ENCODE measurements around the gene SPRY1.

Gene SPRY1

DNA sequence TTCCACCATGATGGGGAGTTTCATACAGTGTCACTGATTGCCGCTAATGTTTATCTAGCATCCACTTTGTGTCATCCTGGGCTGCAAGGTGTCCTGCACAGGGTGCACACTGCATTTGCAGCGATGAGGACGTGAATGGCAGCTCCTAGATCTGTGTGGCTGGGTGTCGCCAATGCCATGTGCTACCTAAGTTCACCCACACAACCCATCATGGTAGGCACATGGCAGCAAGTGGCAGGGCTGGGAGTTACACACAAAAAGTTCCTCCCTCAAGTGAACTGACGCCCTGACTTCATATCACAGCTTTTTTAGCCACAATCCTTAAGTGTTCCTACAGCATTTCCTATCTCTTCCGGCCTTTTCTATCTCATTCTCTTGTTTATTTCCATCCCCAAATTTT, 45.9 kb upstream of the SPRY1 start:
- TF ChIP-seq, protein P1, sequence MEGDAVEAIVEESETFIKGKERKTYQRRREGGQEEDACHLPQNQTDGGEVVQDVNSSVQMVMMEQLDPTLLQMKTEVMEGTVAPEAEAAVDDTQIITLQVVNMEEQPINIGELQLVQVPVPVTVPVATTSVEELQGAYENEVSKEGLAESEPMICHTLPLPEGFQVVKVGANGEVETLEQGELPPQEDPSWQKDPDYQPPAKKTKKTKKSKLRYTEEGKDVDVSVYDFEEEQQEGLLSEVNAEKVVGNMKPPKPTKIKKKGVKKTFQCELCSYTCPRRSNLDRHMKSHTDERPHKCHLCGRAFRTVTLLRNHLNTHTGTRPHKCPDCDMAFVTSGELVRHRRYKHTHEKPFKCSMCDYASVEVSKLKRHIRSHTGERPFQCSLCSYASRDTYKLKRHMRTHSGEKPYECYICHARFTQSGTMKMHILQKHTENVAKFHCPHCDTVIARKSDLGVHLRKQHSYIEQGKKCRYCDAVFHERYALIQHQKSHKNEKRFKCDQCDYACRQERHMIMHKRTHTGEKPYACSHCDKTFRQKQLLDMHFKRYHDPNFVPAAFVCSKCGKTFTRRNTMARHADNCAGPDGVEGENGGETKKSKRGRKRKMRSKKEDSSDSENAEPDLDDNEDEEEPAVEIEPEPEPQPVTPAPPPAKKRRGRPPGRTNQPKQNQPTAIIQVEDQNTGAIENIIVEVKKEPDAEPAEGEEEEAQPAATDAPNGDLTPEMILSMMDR (IDR thresholded peaks at IDR 0.05; ENCODE audit: low read depth, low read length): no peak
- no peak for DNase-seq
- no peaks in the 10 kb centered on the region for H3K9me3 ChIP-seq (ENCODE audit: severe bottlenecking)
- no peak overlapping the region for H3K4me3 ChIP-seq (ENCODE audit: low read depth, low read length)
- H3K36me3 ChIP-seq: no peaks in the 10 kb centered on the region
- no peak overlapping the region for H3K27ac ChIP-seq
- no peaks in the 10 kb centered on the region for H3K27me3 ChIP-seq (ENCODE audit: insufficient read depth, low read depth, severe bottlenecking)

DNA sequence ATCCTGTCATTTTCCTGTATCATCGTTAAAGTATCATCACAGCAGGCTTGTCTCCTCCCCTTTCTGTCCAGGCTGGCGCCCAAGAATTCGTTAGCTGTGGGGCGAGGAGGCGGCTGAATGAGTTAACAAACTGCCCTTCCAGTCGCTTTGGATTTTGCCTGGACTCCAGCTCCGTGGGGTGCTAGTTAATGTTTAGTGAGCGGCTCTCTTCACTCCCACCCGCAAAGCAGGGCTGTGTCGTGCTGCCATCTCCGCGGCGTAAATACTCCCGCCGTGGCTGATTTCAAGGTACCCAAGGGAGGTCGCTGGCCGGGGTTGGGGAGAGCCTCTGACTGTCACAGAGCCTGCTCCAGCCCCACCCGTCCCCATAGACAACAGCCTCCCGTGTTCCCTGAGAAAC, 44.9 kb upstream of the SPRY1 start:
- TF ChIP-seq, protein P1 (IDR thresholded peaks at IDR 0.05; ENCODE audit: low read depth, low read length): no peak

DNA sequence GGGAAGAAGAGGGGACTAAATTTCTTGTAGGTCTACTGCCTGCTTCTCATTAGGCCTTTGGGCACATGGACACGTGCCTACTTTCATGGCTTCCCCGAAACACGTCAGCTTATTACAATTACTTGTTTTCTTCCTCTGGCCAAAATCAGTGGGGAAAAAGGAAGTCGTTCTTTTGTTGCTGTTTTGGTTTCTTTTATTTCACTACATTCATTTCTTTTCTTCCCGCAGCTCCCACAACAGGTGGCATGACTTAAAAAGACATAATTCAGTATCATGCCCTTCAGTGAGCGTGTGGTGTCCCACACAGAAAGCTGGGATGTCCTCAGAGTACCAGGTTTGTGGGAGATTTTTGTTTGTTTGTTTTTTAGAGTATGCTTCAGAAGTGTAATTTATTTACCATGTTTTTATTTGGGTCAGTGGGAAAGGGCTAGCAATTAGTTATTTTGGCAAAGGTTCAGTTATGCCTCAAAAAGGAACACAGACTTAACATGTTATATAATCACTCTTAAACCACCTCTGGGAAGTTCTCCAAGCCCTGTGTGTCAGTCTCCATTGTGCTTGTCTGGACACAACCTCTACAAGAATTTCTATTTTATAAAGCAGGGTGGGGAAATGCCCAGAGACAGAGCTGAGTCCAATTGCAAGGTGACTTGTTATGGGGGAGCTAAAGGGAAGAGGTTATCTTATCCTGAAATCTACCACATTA, 44.2 kb upstream of the SPRY1 start:
- no peaks in the 10 kb centered on the region for H3K36me3 ChIP-seq
- no peaks in the 10 kb centered on the region for H3K9me3 ChIP-seq (ENCODE audit: severe bottlenecking)
- no peak for DNase-seq
- H3K27ac ChIP-seq: no peak overlapping the region
- TF ChIP-seq, protein P1 (IDR thresholded peaks at IDR 0.05; ENCODE audit: low read depth, low read length): no peak
- H3K27me3 ChIP-seq (ENCODE audit: insufficient read depth, low read depth, severe bottlenecking): no peaks in the 10 kb centered on the region
- H3K4me3 ChIP-seq (ENCODE audit: low read depth, low read length): no peak overlapping the region

More for the DNA sequence above, 44.9 kb upstream of the SPRY1 start:
- H3K27me3 ChIP-seq (ENCODE audit: insufficient read depth, low read depth, severe bottlenecking): no peaks in the 10 kb centered on the region
- H3K4me3 ChIP-seq (ENCODE audit: low read depth, low read length): no peak overlapping the region
- H3K9me3 ChIP-seq (ENCODE audit: severe bottlenecking): no peaks in the 10 kb centered on the region
- no peaks in the 10 kb centered on the region for H3K36me3 ChIP-seq
- no peak overlapping the region for H3K27ac ChIP-seq
- no peak for DNase-seq

DNA sequence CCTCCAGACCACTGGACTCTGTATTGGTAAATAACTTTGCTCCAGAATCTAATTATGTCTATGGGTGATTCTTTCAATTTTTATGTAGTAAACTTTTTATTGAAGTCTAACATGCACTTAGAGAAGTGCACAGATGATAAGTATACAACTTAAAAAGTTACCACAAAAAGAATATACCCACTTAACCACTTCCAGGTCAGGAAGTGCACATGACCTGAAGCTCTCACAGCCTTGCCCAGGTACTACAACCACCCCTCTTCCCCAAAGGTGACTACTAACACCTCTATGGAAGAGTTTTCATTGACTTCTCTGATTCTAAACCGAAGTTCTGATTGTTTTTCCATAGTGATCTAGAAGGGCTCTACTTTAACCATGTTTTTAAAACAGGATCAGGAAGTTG, 43.6 kb upstream of the SPRY1 start:
- no peak for DNase-seq
- Histone ChIP-seq H3K9me3 (ENCODE audit: severe bottlenecking) (no peaks in the 10 kb centered on the region), H3K27ac (no peak overlapping the region), H3K27me3 (ENCODE audit: insufficient read depth, low read depth, severe bottlenecking) (no peaks in the 10 kb centered on the region), H3K36me3 (no peaks in the 10 kb centered on the region), H3K4me3 (ENCODE audit: low read depth, low read length) (no peak overlapping the region)
- TF ChIP-seq, protein P1 (IDR thresholded peaks at IDR 0.05; ENCODE audit: low read depth, low read length): no peak

DNA sequence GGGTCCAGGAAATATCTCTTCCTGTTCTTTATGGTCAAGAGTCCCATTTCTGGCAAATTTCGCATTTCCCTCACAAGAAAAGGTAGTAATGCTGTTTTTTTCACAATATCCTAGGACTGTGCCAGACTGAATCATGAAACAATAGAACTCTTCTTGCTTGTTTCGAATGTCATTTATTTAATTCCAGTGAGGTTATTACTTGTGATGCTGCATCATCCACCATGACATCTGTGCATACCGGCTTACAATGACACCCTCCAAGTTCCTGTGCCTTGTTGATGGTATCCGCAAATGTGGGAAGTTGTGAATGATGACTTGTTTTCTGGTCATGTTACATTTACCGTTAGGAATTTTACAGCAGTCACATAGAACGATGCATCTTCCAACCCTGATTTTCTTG, 42.9 kb upstream of the SPRY1 start:
- no peaks in the 10 kb centered on the region for H3K27me3 ChIP-seq (ENCODE audit: insufficient read depth, low read depth, severe bottlenecking)
- no peak overlapping the region for H3K27ac ChIP-seq
- no peaks in the 10 kb centered on the region for H3K9me3 ChIP-seq (ENCODE audit: severe bottlenecking)
- DNase-seq: no peak
- TF ChIP-seq, protein P1 (IDR thresholded peaks at IDR 0.05; ENCODE audit: low read depth, low read length): no peak
- H3K4me3 ChIP-seq (ENCODE audit: low read depth, low read length): no peak overlapping the region
- no peaks in the 10 kb centered on the region for H3K36me3 ChIP-seq

DNA sequence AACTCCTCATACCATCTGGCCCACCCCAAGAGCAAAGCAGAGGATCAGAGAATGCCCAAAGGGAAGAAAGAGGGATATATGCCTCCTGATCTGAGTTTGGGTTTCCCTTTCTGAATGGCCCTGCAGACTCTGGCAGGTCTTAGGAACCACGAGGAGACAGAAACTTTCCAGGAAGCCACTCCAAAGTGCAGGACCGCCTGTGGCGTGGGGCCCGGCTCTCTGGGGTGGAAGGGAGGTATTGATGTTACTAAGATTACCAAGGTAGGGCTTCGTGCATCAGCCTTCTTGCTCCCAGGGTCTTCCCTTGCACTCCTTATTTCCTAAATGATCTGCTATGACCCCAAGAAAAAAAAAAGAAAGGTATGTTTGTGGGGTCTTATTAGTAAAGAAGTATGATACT, 41.9 kb upstream of the SPRY1 start:
- no peak overlapping the region for H3K4me3 ChIP-seq (ENCODE audit: low read depth, low read length)
- H3K27me3 ChIP-seq (ENCODE audit: insufficient read depth, low read depth, severe bottlenecking): no peaks in the 10 kb centered on the region
- TF ChIP-seq, protein P1 (IDR thresholded peaks at IDR 0.05; ENCODE audit: low read depth, low read length): no peak
- no peaks in the 10 kb centered on the region for H3K36me3 ChIP-seq
- H3K27ac ChIP-seq: no peak overlapping the region
- no peak for DNase-seq
- H3K9me3 ChIP-seq (ENCODE audit: severe bottlenecking): no peaks in the 10 kb centered on the region

Measured in WERI-Rb-1 (cell line).